Caki2 (cell line): Measurements from ENCODE around the gene UMODL1. TPM values are rescaled to one million over a fixed set of nuclear protein-coding genes. Genes with fewer than 3 reads are reported as not detected.

Experiments used
- DNase-seq: peaks from one replicate; pipeline ENCODE4 v3.0.0-alpha.2; 2015; ENCODE audit warnings: low read depth
- in situ Hi-C: cut with HindIII; loops from 2 replicates; pipeline ENCODE4 v1.10.0; 2016; ENCODE audit warnings: low sequenced_read_pairs, low pct_unique_long_range_greater_than_20kb, mixed read lengths
- total RNA-seq: library from RNA; depleted of rRNA; stranded (reverse); fragments of >200 nt; shearing (Covaris generic); gene quantifications from 2 replicates; pipeline ENCODE4 v1.2.3, GENCODE V29; 2014; ENCODE audit warnings: low replicate concordance; rRNA removed

Gene UMODL1
- not detected in 2 replicates for total RNA-seq

- DNase-seq: no peak
- in situ Hi-C loops: no loop called here
Observed at GRCh38 chr21:42071146-42071737, at the start of gene UMODL1. UMODL1 (plus strand) TSS chr21:42071317; CDS start chr21:42071317, 0 bp downstream.

GRCh38 chr21:42021371-42022090, 49.6 kb upstream of the UMODL1 start:
- in situ Hi-C loops: no loop called here

GRCh38 chr21:42022091-42022430, 49.1 kb upstream of the UMODL1 start:
- DNase-seq: no peak
- in situ Hi-C loops: no loop called here

More at GRCh38 chr21:42021371-42022090, 49.6 kb upstream of the UMODL1 start:
- DNase-seq: no peak

- in situ Hi-C loops: no loop called here
Observed at GRCh38 chr21:42022906-42023305, 48.2 kb upstream of the UMODL1 start.

GRCh38 chr21:42025376-42026081, 45.6 kb upstream of the UMODL1 start:
- DNase-seq: no peak
- in situ Hi-C loops: no loop called here

More at GRCh38 chr21:42022906-42023305, 48.2 kb upstream of the UMODL1 start:
- DNase-seq: no peak

GRCh38 chr21:42026082-42026435, 45.1 kb upstream of the UMODL1 start:
- DNase-seq: no peak
- in situ Hi-C loops: no loop called here

GRCh38 chr21:42027085-42027821, 43.9 kb upstream of the UMODL1 start:
- in situ Hi-C loops: no loop called here
- DNase-seq: no peak

- in situ Hi-C loops: no loop called here
Observed at GRCh38 chr21:42027822-42028765, 43.0 kb upstream of the UMODL1 start.

GRCh38 chr21:42028766-42029425, 42.2 kb upstream of the UMODL1 start:
- DNase-seq: no peak
- in situ Hi-C loops: no loop called here

More at GRCh38 chr21:42027822-42028765, 43.0 kb upstream of the UMODL1 start:
- DNase-seq: no peak

- in situ Hi-C loops: no loop called here
- DNase-seq: no peak
Observed at GRCh38 chr21:42030311-42030710, 40.8 kb upstream of the UMODL1 start.

GRCh38 chr21:42031241-42031640, 39.9 kb upstream of the UMODL1 start:
- no peak for DNase-seq
- in situ Hi-C loops: no loop called here

- in situ Hi-C loops: no loop called here
- DNase-seq: no peak
Observed at GRCh38 chr21:42031816-42032215, 39.3 kb upstream of the UMODL1 start.

GRCh38 chr21:42032266-42032665, 38.9 kb upstream of the UMODL1 start:
- DNase-seq: no peak
- in situ Hi-C loops: no loop called here

- DNase-seq: no peak
- in situ Hi-C loops: no loop called here
Observed at GRCh38 chr21:42032968-42033367, 38.1 kb upstream of the UMODL1 start.

GRCh38 chr21:42036313-42036712, 34.8 kb upstream of the UMODL1 start:
- in situ Hi-C loops: no loop called here
- DNase-seq: no peak

- no peak for DNase-seq
- in situ Hi-C loops: no loop called here
Observed at GRCh38 chr21:42037516-42037915, 33.6 kb upstream of the UMODL1 start.

GRCh38 chr21:42037943-42038342, 33.2 kb upstream of the UMODL1 start:
- in situ Hi-C loops: no loop called here
- no peak for DNase-seq
